Epithelial cell of esophagus (primary cell): ENCODE measurements around the gene VWA3A.
"Not testable (repeated sequence)": the region's sequence is repeated elsewhere in the genome, so short reads cannot be mapped to it uniquely, and the experiment has no call there.

Source experiments
- DNase-seq: peaks from one replicate; pipeline ENCODE4 v3.0.0; 2010; ENCODE audit warnings: low read depth
- H3K4me3 ChIP-seq: 2 replicates; pipeline ENCODE4 v1.5.1; 2011; ENCODE audit warnings: mild to moderate bottlenecking, low read length, control low read depth
- TF ChIP-seq, protein P1 (sequence below): IDR thresholded peaks from 2 replicates; pipeline ENCODE4 v1.5.1; 2011; ENCODE audit warnings: low read depth, mild to moderate bottlenecking, low read length, control low read depth, inconsistent platforms; ENCODE audit not compliant: insufficient read depth; ENCODE audit errors: missing control alignments

The VWA3A gene

DNA sequence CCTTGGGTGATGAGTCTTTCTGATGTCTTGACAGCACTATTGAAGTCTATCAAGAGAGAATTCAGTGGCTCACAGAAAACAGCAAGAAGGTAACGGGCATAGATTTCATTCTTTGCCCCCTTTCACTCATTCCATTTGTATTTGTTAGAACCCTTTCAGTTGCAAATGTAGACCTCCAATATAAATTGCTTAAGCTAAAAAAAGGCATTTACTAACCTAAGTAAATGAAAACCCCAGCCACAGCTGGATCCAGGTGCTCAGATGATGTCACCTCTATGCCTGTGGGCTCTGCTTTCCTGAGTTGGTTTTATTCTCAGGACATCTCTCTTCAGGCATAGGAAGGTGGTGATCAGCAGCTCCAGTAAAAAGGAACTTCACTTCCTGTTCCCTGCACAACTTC, 11.1 kb downstream of the VWA3A start:
- TF ChIP-seq, protein P1, sequence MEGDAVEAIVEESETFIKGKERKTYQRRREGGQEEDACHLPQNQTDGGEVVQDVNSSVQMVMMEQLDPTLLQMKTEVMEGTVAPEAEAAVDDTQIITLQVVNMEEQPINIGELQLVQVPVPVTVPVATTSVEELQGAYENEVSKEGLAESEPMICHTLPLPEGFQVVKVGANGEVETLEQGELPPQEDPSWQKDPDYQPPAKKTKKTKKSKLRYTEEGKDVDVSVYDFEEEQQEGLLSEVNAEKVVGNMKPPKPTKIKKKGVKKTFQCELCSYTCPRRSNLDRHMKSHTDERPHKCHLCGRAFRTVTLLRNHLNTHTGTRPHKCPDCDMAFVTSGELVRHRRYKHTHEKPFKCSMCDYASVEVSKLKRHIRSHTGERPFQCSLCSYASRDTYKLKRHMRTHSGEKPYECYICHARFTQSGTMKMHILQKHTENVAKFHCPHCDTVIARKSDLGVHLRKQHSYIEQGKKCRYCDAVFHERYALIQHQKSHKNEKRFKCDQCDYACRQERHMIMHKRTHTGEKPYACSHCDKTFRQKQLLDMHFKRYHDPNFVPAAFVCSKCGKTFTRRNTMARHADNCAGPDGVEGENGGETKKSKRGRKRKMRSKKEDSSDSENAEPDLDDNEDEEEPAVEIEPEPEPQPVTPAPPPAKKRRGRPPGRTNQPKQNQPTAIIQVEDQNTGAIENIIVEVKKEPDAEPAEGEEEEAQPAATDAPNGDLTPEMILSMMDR: no peak

DNA sequence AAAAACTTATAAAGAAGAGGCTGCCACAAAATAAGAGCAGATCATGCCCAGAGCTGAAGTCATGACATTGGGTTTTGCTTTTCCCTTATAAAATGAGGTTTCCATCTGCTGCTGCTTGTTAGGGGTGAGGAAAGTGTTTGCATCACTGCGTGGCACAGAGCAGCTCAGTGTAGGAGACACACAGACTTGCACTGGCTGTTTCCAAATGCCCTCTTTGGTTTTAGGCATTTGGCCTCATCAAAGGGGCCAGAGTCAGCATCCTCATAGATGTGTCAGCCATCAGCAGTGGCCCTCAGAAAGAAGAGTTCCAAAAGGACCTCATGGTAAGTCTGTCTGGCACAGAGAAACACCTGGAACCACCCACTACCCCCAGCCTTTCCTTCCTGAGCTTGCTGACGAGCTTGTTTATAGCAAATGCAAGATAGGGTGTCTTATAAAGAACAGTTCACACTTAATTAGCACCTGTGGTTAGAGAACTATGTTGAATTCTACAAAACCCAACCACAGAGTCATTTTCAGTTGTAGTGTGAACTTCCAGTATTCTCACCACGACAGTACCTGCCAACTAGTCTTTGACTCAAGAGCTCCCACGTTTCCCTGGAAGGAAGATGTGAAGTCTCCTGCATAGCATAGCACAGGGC, 17.0 kb downstream of the VWA3A start:
- no peak overlapping the region for H3K4me3 ChIP-seq
- DNase-seq: no peak
- TF ChIP-seq, protein P1: no peak

More for the DNA sequence above, 11.1 kb downstream of the VWA3A start:
- DNase-seq: no peak
- H3K4me3 ChIP-seq: no peak overlapping the region

DNA sequence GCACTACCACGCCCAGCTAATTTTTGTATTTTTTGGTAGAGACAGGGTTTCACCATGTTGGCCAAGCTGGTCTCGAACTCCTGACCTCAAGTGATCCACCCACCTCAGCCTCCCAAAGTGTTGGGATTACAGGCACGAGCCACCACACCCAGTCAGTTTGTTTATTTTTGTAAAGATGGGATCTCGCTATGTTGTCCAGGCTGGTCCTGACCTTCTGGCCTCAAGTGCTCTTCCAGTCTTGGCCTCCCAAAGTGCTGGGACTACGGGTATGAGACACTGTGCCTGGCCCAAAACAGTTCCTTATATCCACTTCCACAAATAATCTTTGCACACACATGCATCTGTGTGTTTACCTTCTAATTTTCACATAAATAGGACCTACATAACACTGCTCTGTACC, 19.3 kb downstream of the VWA3A start:
- not testable (repeated sequence) for DNase-seq, H3K4me3 ChIP-seq

DNA sequence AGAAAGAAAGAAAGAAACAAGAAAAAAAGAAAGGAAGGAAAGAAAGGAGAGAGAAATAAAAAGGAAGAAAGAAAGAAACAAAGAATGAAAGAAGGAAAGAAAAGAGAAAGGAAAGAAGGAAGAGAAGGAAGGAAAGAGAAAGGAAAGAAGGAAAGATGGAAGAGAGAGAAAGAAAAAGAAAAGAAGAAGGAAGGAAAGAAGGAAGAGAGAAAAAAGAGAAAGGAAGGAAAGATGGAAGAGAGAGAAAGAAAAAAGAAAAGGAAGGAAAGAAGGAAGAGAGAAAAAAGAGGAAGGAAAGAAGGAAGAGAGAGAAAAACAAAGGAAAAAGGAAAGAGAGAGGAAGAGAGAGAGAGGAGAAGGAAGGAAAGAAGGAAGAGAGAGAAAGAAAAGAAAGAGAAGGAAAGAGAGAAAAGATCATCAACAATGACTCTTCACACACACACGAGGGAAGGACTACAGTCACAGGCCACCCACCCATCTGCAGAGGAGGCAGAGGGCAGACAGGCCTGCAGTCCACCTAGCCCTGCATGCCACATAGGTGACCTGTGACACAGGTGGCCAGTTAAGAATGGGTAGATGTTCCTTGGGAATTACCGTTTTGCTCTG, 23.9 kb downstream of the VWA3A start:
- TF ChIP-seq, protein P1: no peak
- no peak overlapping the region for H3K4me3 ChIP-seq
- no peak for DNase-seq

DNA sequence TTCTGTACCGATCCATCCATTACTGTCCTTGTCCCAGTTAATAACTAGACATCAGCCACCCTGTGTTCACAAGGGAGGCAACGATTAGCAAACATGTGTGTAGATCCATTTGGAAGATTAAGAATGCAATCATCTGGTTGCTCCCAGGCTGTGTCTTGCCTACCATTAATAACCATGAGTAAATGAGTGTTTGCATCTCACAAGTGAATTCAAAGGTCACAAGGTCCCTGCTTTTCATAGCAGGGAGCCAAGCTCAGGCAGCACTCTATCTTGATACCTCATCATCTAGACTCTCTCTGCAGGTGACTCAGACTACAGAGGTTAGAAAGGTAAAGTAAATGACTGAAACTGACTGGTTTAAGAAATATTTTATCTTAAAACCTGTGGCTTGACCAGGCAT, 25.3 kb downstream of the VWA3A start:
- H3K4me3 ChIP-seq: no peak overlapping the region
- peak; percentile 84 for DNase-seq
- TF ChIP-seq, protein P1: no peak

DNA sequence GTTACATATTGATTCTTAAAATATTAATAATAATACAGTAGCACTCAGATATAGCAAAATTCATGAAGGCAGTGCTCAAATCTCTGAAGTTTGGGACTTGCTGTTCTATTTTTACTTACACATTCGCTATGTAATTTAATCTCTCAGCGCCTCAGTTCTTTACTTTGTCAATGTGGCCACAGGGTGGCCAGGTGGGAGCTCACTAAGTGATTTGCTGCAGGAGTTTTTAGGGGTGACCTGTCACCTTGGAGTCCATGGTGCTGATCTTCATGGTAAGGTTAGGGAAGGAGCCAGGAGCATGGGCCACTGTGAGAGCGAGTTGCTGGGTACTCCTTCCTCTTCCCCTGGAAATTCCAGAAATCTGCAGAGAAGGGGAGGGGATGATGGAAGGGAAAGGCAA, 28.1 kb downstream of the VWA3A start:
- H3K4me3 ChIP-seq: no peak overlapping the region
- no peak for DNase-seq
- TF ChIP-seq, protein P1: no peak

DNA sequence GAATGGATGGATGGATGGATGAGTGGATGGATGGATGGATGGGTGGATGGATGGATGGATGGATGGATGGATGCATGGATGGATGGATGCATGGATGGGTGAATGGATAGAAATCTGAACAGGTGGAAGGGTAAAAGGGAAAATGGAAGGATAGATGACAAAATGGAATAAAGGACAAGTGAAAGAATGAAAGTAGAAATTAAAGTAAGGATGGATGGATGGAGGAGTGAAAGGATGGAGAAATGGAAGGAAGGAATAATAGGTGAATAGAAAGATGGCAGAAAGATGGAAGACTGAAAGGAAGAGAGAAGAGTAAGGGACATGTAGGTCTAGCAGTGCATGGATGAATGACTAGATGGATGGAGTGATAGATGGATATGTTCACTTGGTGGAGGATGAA, 29.9 kb downstream of the VWA3A start:
- no peak for DNase-seq
- TF ChIP-seq, protein P1: no peak
- no peak overlapping the region for H3K4me3 ChIP-seq
